OCI-LY3 (cell line): ENCODE measurements around the gene NPC1.
A peak's percentile ranks its signal among the peaks of the same experiment; 100 is the strongest.

Experiments used
- H2AFZ ChIP-seq: fragments of 200-600, 300-600 bp; shearing (Covaris generic); 2 replicates; pipeline ENCODE4 v1.6.0; 2014; ENCODE audit warnings: antibody characterized with exemption, low read depth, low read length
- H3K27ac ChIP-seq: fragments of 200-600, 300-600 bp; sonication (generic); 2 replicates; pipeline ENCODE4 v1.5.1; 2014; ENCODE audit warnings: mild to moderate bottlenecking, low read length, moderate library complexity, mixed read lengths
- H3K27me3 ChIP-seq: fragments of 200-600, 300-600 bp; sonication (generic); 2 replicates; pipeline ENCODE4 v1.6.1; 2014; ENCODE audit warnings: low read depth, low read length, mixed read lengths
- H3K36me3 ChIP-seq: fragments of 200-600, 300-600 bp; sonication (generic); replicated peaks from 2 replicates; pipeline ENCODE3; 2014; ENCODE audit warnings: low read depth, low read length, mixed read lengths
- H3K4me1 ChIP-seq: fragments of 300-600, 200-600 bp; sonication (generic); 2 replicates; pipeline ENCODE4 v1.6.1; 2014; ENCODE audit warnings: low read length, mixed read lengths
- H3K4me2 ChIP-seq: fragments of 200-600, 300-600 bp; sonication (generic); 2 replicates; pipeline ENCODE4 v1.6.1; 2014; ENCODE audit warnings: low read length, mixed read lengths
- H3K4me3 ChIP-seq: fragments of 300-600, 200-600 bp; sonication (generic); 2 replicates; pipeline ENCODE4 v1.5.1; 2014; ENCODE audit warnings: antibody characterized with exemption, mild to moderate bottlenecking, low read length, moderate library complexity
- H3K79me2 ChIP-seq: fragments of 300-600, 200-600 bp; shearing (Covaris generic); 2 replicates; pipeline ENCODE4 v1.6.1; 2014; ENCODE audit warnings: mild to moderate bottlenecking, low read length, mixed read lengths
- H3K9ac ChIP-seq: fragments of 300-600, 200-600 bp; shearing (Covaris generic); 2 replicates; pipeline ENCODE4 v1.6.0; 2014; ENCODE audit warnings: mild to moderate bottlenecking, low read length, moderate library complexity
- H3K9me3 ChIP-seq: fragments of 200-600, 300-600 bp; shearing (Covaris generic); 2 replicates; pipeline ENCODE4 v1.6.1; 2014; ENCODE audit warnings: low read length, mixed read lengths; ENCODE audit not compliant: insufficient read depth
- H4K20me1 ChIP-seq: fragments of 200-600, 300-600 bp; sonication (generic); 2 replicates; pipeline ENCODE4 v1.6.1; 2016; ENCODE audit warnings: low read length, mixed read lengths; ENCODE audit not compliant: insufficient read depth
- CTCF ChIP-seq: fragments of 200-600, 300-600 bp; sonication (generic); IDR thresholded peaks from 2 replicates; pipeline ENCODE4 v1.5.1; 2014; ENCODE audit warnings: antibody characterized with exemption, low read length, low read depth
- EZH2phosphoT487 ChIP-seq: fragments of 200-600 bp; shearing (Covaris generic); IDR thresholded peaks from 2 replicates; pipeline ENCODE4 v1.6.1; 2018; ENCODE audit warnings: antibody characterized with exemption, mixed run types, low read depth

Gene NPC1

GRCh38 chr18:23501626-23502025 is 84.7 kb downstream of the NPC1 start:
- Histone ChIP-seq H3K4me1 (peaks cover 29% of the 10 kb centered on the region), H3K36me3 (peaks cover 4% of the 10 kb centered on the region), H4K20me1 (peaks cover 3% of the 10 kb centered on the region; the same call in 1 of the 2 replicates), H3K27me3 (no peaks in the 10 kb centered on the region), H2AFZ (no peak overlapping the region), H3K9me3 (no peaks in the 10 kb centered on the region), H3K9ac (no peak overlapping the region), H3K4me3 (no peak overlapping the region), H3K4me2 (no peak overlapping the region), H3K27ac (no peak overlapping the region), H3K79me2 (peaks cover 22% of the 10 kb centered on the region)
- TF ChIP-seq CTCF (no peak), EZH2phosphoT487 (no peak)

GRCh38 chr18:23499291-23499781 is 87.0 kb downstream of the NPC1 start:
- Histone ChIP-seq H4K20me1 (no peaks in the 10 kb centered on the region), H3K4me2 (no peak overlapping the region), H3K27ac (no peak overlapping the region), H2AFZ (peak overlapping the region; percentile 39; the same call in 1 of the 2 replicates), H3K4me3 (no peak overlapping the region), H3K9ac (no peak overlapping the region), H3K9me3 (no peaks in the 10 kb centered on the region), H3K79me2 (peaks cover 9% of the 10 kb centered on the region), H3K36me3 (no peaks in the 10 kb centered on the region), H3K27me3 (no peaks in the 10 kb centered on the region), H3K4me1 (peaks cover 16% of the 10 kb centered on the region)
- no peak for TF ChIP-seq CTCF
- TF ChIP-seq EZH2phosphoT487 = no peak

- Histone ChIP-seq H3K79me2 (peaks cover 4% of the 10 kb centered on the region), H2AFZ (peak overlapping the region; percentile 39), H3K4me2 (no peak overlapping the region), H4K20me1 (no peaks in the 10 kb centered on the region), H3K4me3 (no peak overlapping the region), H3K4me1 (peaks cover 13% of the 10 kb centered on the region), H3K27ac (no peak overlapping the region), H3K36me3 (no peaks in the 10 kb centered on the region), H3K9me3 (no peaks in the 10 kb centered on the region), H3K27me3 (no peaks in the 10 kb centered on the region), H3K9ac (no peak overlapping the region)
- peak; percentile 94 for TF ChIP-seq CTCF
- no peak for TF ChIP-seq EZH2phosphoT487
Observed at GRCh38 chr18:23498877-23499276, 87.4 kb downstream of the NPC1 start.

- Histone ChIP-seq H3K9me3 (no peaks in the 10 kb centered on the region), H3K4me3 (no peak overlapping the region), H3K9ac (no peak overlapping the region), H3K79me2 (no peaks in the 10 kb centered on the region), H2AFZ (no peak overlapping the region), H3K36me3 (no peaks in the 10 kb centered on the region), H3K27ac (no peak overlapping the region), H3K27me3 (no peaks in the 10 kb centered on the region), H3K4me2 (no peak overlapping the region), H4K20me1 (no peaks in the 10 kb centered on the region), H3K4me1 (peaks cover 13% of the 10 kb centered on the region)
- no peak for TF ChIP-seq EZH2phosphoT487
- TF ChIP-seq CTCF = no peak
Observed at GRCh38 chr18:23498117-23498516, 88.2 kb downstream of the NPC1 start.
